K562 (cell line): ENCODE measurements around the gene CRB2. TPM values are rescaled to one million over a fixed set of nuclear protein-coding genes. Genes with fewer than 3 reads are reported as not detected.

Experiments
- CBX5 ChIP-seq: IDR thresholded peaks from 2 replicates; pipeline ENCODE4 v1.6.1; 2014; ENCODE audit warnings: low read depth, borderline replicate concordance
- ESRRA ChIP-seq: fragments of 450-650 bp; IDR thresholded peaks from 2 replicates; pipeline ENCODE4 v1.6.1; 2014; ENCODE audit warnings: low read depth, mild to moderate bottlenecking, moderate library complexity, borderline replicate concordance
- HMG20B ChIP-seq: fragments of 250-450 bp; sonication (Bioruptor Pico); IDR thresholded peaks from 2 replicates; pipeline ENCODE4 v1.5.0; 2021; ENCODE audit warnings: mild to moderate bottlenecking
- NFXL1 ChIP-seq: fragments of 450-650 bp; formaldehyde crosslinking; IDR thresholded peaks from 2 replicates; pipeline ENCODE4 v1.4.0; 2021; ENCODE audit warnings: mild to moderate bottlenecking
- PBX2 ChIP-seq, 2 experiments: IDR thresholded peaks in 1 of 2; conservative IDR thresholded peaks in 1 of 2; 2 replicates each; pipeline ENCODE4 v1.6.1; 2016; ENCODE audit warnings: low read depth in 2 of 2, mild to moderate bottlenecking in 1 of 2, missing compliant biosample characterization in 1 of 2, missing genetic modification characterization in 1 of 2, moderate library complexity in 1 of 2
- PHB2 ChIP-seq: fragments of 450-650 bp; IDR thresholded peaks from 2 replicates; pipeline ENCODE4 v1.6.1; 2017; ENCODE audit warnings: low read depth
- RREB1 ChIP-seq: fragments of 250-450 bp; sonication (Bioruptor Pico); IDR thresholded peaks from 2 replicates; pipeline ENCODE4 v1.4.0; 2020
- ZNF143 ChIP-seq: sonication (generic); formaldehyde crosslinking; IDR thresholded peaks from 2 replicates; pipeline ENCODE4 v1.9.0; 2022; ENCODE audit warnings: mild to moderate bottlenecking, missing genetic modification reagents
- ZNF217 ChIP-seq: sonication (generic); formaldehyde crosslinking; IDR thresholded peaks from 2 replicates; pipeline ENCODE4 v1.8.0; 2022; ENCODE audit warnings: mild to moderate bottlenecking, missing genetic modification reagents
- ZNF511 ChIP-seq: sonication (generic); formaldehyde crosslinking; IDR thresholded peaks from 2 replicates; pipeline ENCODE4 v1.8.0; 2022; ENCODE audit warnings: mild to moderate bottlenecking, missing genetic modification reagents
- ZNF589 ChIP-seq: fragments of 200-800 bp; sonication (Bioruptor generic); IDR thresholded peaks from 2 replicates; pipeline ENCODE4 v1.6.1; 2016; ENCODE audit warnings: low read depth, missing genetic modification characterization, missing compliant biosample characterization
- polyA plus RNA-seq, 8 experiments: library from polyadenylated mRNA; depleted of rRNA in 4 of 8; stranded (reverse) in 5 of 8; unstranded in 3 of 8; fragments of >200 nt; fragmentation: Nextera tagmentation in 2 of 8; fragmentation: Illumina TruSeq in 1 of 8; extraction: Ambion mirVana in 2 of 8; extraction: Trizol in 1 of 8; gene quantifications; 2 replicates each; pipeline versions ENCODE4 v1.2.1 to v1.2.3, GENCODE V29; 2011 to 2014; ENCODE audit warnings: inconsistent platforms in 1 of 8, missing spikeins in 1 of 8
- total RNA-seq, 7 experiments: library from RNA; depleted of rRNA in 6 of 7; stranded (reverse); fragments of >200 nt in 6 of 7; fragmentation: Illumina TruSeq in 2 of 7; extraction: Trizol in 2 of 7; gene quantifications; 2 replicates each; pipeline versions ENCODE4 v1.2.1 to v1.2.3, GENCODE V29; 2011 to 2021; ENCODE audit warnings: low replicate concordance in 1 of 7
- TF ChIP-seq, protein P1 (sequence below): fragments of 250-450 bp; sonication (Bioruptor Pico); IDR thresholded peaks from 2 replicates; pipeline ENCODE4 v1.5.0; 2020; ENCODE audit warnings: mild to moderate bottlenecking, borderline replicate concordance
- TF ChIP-seq, protein P2 (sequence below): fragments of 250-450 bp; sonication (Bioruptor Pico); IDR thresholded peaks from 2 replicates; pipeline ENCODE4 v1.8.0; 2022; ENCODE audit warnings: inconsistent platforms, mild to moderate bottlenecking, moderate library complexity, borderline replicate concordance

Gene CRB2
- total and polyA plus RNA-seq, 9 of the 15 experiments (the other 6 are each of a cell fraction or from before 2014, with no cell fraction given): 0.13 to 1.2 (median 0.25) TPM; not detected in 2

GRCh38 chr9:123395689-123396511 is 39.9 kb downstream of the CRB2 start (continued):
- no peak for TF ChIP-seq ZNF511 (CRISPR knock-in tag)
- TF ChIP-seq ZNF589: no peak
- peak; percentile 27; the same call in 1 of the 2 replicates for TF ChIP-seq ZNF143
- TF ChIP-seq RREB1 (CRISPR knock-in tag): no peak
- no peak for TF ChIP-seq PHB2
- TF ChIP-seq, protein P1, sequence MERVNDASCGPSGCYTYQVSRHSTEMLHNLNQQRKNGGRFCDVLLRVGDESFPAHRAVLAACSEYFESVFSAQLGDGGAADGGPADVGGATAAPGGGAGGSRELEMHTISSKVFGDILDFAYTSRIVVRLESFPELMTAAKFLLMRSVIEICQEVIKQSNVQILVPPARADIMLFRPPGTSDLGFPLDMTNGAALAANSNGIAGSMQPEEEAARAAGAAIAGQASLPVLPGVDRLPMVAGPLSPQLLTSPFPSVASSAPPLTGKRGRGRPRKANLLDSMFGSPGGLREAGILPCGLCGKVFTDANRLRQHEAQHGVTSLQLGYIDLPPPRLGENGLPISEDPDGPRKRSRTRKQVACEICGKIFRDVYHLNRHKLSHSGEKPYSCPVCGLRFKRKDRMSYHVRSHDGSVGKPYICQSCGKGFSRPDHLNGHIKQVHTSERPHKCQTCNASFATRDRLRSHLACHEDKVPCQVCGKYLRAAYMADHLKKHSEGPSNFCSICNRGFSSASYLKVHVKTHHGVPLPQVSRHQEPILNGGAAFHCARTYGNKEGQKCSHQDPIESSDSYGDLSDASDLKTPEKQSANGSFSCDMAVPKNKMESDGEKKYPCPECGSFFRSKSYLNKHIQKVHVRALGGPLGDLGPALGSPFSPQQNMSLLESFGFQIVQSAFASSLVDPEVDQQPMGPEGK (CRISPR knock-in tag): no peak
- no peak for TF ChIP-seq ZNF217 (CRISPR knock-in tag)
- no peak for TF ChIP-seq CBX5
- no peak for TF ChIP-seq PBX2 (CRISPR knock-in tag; IDR thresholded peaks at IDR 0.05; ENCODE audit: low read depth)
- TF ChIP-seq PBX2 (tag; conservative IDR thresholded peaks at IDR 0.05; ENCODE audit: low read depth): no peak
- TF ChIP-seq, protein P2, sequence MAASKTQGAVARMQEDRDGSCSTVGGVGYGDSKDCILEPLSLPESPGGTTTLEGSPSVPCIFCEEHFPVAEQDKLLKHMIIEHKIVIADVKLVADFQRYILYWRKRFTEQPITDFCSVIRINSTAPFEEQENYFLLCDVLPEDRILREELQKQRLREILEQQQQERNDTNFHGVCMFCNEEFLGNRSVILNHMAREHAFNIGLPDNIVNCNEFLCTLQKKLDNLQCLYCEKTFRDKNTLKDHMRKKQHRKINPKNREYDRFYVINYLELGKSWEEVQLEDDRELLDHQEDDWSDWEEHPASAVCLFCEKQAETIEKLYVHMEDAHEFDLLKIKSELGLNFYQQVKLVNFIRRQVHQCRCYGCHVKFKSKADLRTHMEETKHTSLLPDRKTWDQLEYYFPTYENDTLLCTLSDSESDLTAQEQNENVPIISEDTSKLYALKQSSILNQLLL (CRISPR knock-in tag): no peak
- no peak for TF ChIP-seq HMG20B (CRISPR knock-in tag)
- no peak for TF ChIP-seq ESRRA
- TF ChIP-seq NFXL1 (CRISPR knock-in tag): no peak
